Brain microvascular endothelial cell (primary cell): ENCODE data around the gene COG5.

Source experiments
- DNase-seq: peaks from one replicate; pipeline ENCODE4 v3.0.0-alpha.2; 2020
- H3K27ac ChIP-seq: fragments of 250-450 bp; sonication (Bioruptor Pico); 2 replicates; pipeline ENCODE4 v1.5.1; 2020; ENCODE audit warnings: mild to moderate bottlenecking, moderate library complexity
- H3K27me3 ChIP-seq: fragments of 250-450 bp; sonication (Bioruptor Pico); replicated peaks from 2 replicates; pipeline ENCODE4 v1.5.1; 2020; ENCODE audit warnings: mild to moderate bottlenecking
- H3K36me3 ChIP-seq: fragments of 250-450 bp; sonication (Bioruptor Pico); replicated peaks from 2 replicates; pipeline ENCODE4 v1.5.1; 2020; ENCODE audit warnings: mild to moderate bottlenecking
- H3K4me3 ChIP-seq: 2 replicates; pipeline ENCODE4 v1.5.1; 2011; ENCODE audit warnings: low read depth, mild to moderate bottlenecking, control low read depth, low read length, moderate library complexity
- CTCF ChIP-seq: IDR thresholded peaks from 2 replicates; pipeline ENCODE4 v1.5.1; 2011; ENCODE audit warnings: low read depth, mild to moderate bottlenecking, moderate library complexity, low read length, control low read depth, inconsistent platforms; ENCODE audit errors: missing control alignments
- in situ Hi-C: cut with HindIII; loops from 2 replicates; pipeline ENCODE4 v1.10.0; 2017; ENCODE audit warnings: low sequenced_read_pairs, low pct_ligation_motif_present

The COG5 gene

GRCh38 chr7:107181172-107181571 lies 382.5 kb downstream of the COG5 start:
- no peak for DNase-seq
- H3K27ac ChIP-seq: no peak overlapping the region
- H3K36me3 ChIP-seq: peaks cover 26% of the 10 kb centered on the region
- no peaks in the 10 kb centered on the region for H3K27me3 ChIP-seq
- no peak overlapping the region for H3K4me3 ChIP-seq
- no peak for TF ChIP-seq CTCF
- in situ Hi-C loops: no loop called here

GRCh38 chr7:107180378-107180777 lies 383.3 kb downstream of the COG5 start:
- no peaks in the 10 kb centered on the region for H3K27me3 ChIP-seq
- peaks cover 23% of the 10 kb centered on the region for H3K36me3 ChIP-seq
- H3K27ac ChIP-seq: no peak overlapping the region
- H3K4me3 ChIP-seq: no peak overlapping the region
- in situ Hi-C loops: no loop called here
- peak; percentile 62 for DNase-seq
- TF ChIP-seq CTCF: no peak

GRCh38 chr7:107179326-107180164 lies 384.2 kb downstream of the COG5 start:
- DNase-seq: peak; percentile 21
- no peak overlapping the region for H3K4me3 ChIP-seq
- no peaks in the 10 kb centered on the region for H3K27me3 ChIP-seq
- TF ChIP-seq CTCF: no peak
- peaks cover 21% of the 10 kb centered on the region for H3K36me3 ChIP-seq
- no peak overlapping the region for H3K27ac ChIP-seq
- in situ Hi-C loops: no loop called here

- Histone ChIP-seq H3K27ac (no peak overlapping the region), H3K4me3 (no peak overlapping the region), H3K27me3 (no peaks in the 10 kb centered on the region), H3K36me3 (no peaks in the 10 kb centered on the region)
- in situ Hi-C loops: no loop called here
- TF ChIP-seq CTCF: no peak
- DNase-seq: no peak
These were observed 389.9 kb downstream of the COG5 start for GRCh38 chr7:107173691-107174406.

GRCh38 chr7:107173191-107173590 lies 390.5 kb downstream of the COG5 start:
- in situ Hi-C loops: no loop called here
- no peak overlapping the region for H3K4me3 ChIP-seq

More at GRCh38 chr7:107173191-107173590, 390.5 kb downstream of the COG5 start:
- no peaks in the 10 kb centered on the region for H3K27me3 ChIP-seq
- TF ChIP-seq CTCF: no peak
- no peaks in the 10 kb centered on the region for H3K36me3 ChIP-seq
- no peak for DNase-seq
- H3K27ac ChIP-seq: no peak overlapping the region
